ENCODE measurements around the gene TCP10L.
"Not testable (repeated sequence)": the region's sequence is repeated elsewhere in the genome, so short reads cannot be mapped to it uniquely, and the experiment has no call there.

TCP10L gene

GRCh38 chr21:32585042-32585710, at the start of gene TCP10L:
Gene TCP10L (minus strand): TSS chr21:32585523. CDS start chr21:32584304, 1,219 bp downstream.
- DNase-seq (ENCODE audit: low spot score): no peak

- DNase-seq (ENCODE audit: low spot score): peak; percentile 38
Measured at GRCh38 chr21:32626621-32627196, 41.4 kb upstream of the TCP10L start.

GRCh38 chr21:32618218-32618617, 32.9 kb upstream of the TCP10L start:
- not testable (repeated sequence) for DNase-seq (ENCODE audit: low spot score)

DNA sequence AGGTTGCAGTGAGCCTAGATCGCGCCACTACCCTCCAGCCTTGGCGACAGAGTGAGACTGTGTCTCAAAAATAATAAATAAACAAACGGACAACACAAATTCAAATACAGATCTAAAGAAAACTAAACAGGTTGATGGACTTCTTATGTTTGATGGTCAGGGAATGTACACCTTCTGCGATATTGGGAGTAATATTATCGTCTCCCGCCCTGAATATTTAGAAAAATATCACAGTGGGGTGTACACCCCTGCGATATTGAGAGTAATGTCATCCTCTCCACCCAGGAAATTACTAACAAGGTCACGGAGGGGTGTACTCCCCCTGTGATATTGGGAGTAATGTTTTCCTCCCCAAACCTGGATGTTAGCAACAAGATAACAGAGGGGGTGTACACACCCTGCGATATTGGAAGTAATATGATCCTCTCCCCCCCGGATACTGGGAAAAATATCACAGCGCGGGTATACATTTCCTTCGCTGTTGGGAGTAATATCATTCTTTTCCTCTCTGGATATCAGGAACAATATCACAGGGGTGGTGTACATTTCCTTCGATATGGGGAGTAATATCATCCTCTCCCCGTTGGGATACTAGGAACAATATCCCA, 28.2 kb upstream of the TCP10L start:
- DNase-seq (ENCODE audit: low spot score): no peak

DNA sequence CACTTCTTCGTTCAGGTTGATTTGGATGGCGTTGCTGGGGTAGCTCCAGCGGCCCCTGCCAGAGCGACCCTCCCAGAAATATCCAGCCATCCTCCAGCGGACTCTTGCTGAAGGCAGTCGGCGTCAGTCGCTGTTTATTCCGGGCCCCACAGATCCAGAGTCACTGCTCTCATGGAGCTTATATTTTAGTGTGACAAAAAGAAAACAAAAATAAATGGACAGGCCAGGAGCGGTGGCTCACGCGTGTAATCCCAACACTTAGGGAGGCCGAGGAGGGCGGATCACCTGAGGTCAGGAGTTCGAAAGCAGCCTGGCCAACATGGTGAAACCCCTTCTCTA, 27.6 kb upstream of the TCP10L start:
- no peak for DNase-seq (ENCODE audit: low spot score)

GRCh38 chr21:32612075-32612998, 27.0 kb upstream of the TCP10L start, which contains the start of gene CFAP298:
Gene CFAP298 (minus strand): TSS chr21:32612377. CDS start chr21:32612243, 134 bp downstream.
- DNase-seq (ENCODE audit: low spot score): peak; percentile 93

DNA sequence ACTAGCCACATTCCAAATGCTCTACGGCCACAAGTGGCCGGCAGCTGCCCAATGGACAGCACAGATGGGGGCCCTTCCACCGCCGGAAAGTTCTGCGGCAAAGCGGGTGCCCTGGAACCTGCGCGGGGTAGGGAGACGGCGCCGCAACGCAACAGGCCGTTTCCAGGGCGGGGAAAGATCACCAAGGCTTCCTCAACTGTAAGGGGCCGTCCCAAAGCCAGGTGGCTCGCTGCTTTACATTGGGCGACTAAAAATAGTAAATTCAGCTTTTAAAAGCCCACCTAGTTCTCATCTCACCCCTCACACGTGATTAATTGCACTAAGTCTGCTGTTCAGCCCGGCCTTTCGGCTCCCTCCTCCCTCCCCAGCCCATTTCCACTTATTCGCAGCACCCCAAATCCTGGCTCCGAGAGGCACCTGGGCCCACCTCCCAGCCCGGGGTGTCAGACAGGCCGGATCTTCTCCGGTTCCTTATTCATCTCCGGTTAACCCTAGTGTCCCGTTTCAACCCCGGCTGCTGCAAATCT, 26.2 kb upstream of the TCP10L start:
- peak; percentile 53 for DNase-seq (ENCODE audit: low spot score)

DNA sequence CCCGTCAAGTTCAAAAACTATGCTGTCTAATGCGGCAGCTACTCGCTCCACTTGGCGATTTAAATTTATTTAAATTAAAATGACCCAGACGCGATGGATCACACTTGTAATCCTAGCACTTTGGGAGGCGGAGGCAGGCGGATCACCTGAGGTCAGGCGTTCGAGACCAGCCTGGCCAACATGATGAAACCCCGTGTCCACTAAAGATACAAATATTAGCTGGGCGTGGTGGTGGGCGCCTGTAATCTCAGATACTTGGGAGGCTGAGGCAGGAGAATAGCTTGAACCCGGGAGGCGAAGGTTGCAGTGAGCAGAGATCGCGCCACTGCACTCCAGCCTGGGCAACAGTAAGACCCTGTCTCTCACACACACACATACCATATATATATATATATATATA, 25.6 kb upstream of the TCP10L start:
- DNase-seq (ENCODE audit: low spot score): not testable (repeated sequence)

- no peak for DNase-seq (ENCODE audit: low spot score)
Measured at GRCh38 chr21:32608851-32609250, 23.5 kb upstream of the TCP10L start.

- DNase-seq (ENCODE audit: low spot score): no peak
Measured at GRCh38 chr21:32605469-32605868, 20.1 kb upstream of the TCP10L start.

DNA sequence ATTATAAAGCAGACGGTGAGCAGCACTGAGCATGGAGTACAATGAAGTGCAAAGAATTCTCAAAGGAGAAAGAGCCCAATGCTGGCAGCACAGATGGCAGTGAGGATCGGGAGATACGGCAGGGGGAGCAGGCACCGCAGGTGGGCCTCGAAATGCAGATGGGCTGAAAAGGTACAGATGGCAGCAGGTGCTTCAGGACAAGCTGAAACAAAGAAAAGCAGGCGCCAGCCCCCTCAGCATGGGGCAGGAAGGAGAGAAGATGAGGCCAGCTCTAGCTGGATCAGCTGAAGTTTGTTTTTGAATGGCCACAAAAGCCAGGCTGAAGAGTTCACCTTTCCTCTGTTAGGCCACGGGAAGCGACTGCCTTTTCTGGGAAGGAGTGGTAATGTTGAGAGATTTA, 19.1 kb upstream of the TCP10L start:
- no peak for DNase-seq (ENCODE audit: low spot score)

DNA sequence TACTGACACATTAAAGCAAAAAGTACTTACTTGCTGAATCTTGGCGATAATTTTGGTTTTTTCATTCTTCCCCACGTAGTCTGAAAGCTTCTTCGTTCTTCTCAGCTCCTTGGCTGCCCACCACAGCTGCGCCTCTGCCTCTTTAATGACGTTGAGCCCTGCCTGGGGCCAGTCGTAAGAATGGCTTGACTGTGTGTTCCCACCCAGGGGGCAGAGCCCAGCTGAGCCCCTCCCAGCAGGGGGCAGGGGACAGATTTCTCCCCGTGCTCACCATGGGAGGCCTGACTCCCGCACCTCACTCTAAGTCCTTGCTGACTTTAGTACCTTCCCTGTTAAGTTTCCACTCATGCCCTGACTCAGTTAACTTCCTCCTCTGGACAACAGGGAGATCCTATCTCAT, 17.8 kb upstream of the TCP10L start:
- no peak for DNase-seq (ENCODE audit: low spot score)

DNA sequence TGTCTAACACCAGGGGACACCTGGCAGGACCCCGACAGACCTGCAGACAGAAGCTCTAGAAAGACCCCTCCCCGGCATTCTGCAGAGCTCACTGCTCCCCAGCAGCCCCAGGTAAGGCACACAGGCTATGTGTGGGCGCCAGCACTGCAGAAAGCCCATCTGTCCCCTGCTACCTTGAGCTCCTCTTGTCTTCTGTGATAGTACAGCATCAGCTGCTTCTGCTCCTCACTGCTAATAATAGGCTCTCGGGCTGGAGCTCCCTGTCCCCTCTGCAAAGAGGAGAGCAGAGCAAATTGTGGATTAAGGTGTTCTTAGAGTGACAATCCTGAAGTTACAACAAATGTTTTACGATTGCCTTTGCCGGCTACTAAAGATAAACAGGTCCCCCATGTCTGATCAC, 16.8 kb upstream of the TCP10L start:
- DNase-seq (ENCODE audit: low spot score): no peak

DNA sequence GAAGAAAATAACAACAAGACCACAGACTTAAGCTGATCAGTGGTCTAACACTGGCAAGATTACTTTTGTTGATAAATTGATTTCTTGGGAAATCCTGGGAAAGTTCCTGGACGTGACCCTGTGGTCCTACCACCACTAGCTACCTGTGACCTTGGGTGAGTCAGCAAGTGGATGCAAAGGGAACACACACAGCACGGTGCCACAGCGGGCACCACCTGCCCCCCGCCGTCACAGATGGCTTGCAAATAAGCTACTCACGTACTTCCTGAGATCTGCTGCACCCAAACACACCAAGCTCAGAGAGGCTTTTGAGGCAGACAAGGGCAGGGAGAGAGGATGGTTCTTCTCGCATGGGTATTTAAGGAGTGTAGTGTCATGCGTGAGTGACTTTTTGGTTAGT, 14.2 kb upstream of the TCP10L start:
- DNase-seq (ENCODE audit: low spot score): no peak

DNA sequence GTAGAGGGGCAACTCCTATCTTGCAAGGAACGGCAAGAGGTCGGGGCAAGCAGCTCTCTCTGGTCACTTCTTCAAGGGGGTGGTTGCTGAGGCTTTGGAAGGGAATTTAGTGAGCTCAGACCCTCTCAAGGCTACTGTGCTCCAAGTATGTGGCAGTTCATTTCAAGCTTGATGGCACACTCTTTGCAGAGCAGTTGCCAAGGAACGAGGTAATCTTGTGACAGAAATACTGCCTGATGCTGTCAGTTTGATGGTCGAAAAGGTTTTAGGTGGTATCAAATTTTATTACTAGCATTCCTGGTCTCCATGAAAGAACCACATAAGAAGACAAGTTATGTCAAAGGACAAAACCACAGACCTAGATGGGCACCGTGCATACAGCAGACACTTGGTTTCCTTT, 13.8 kb upstream of the TCP10L start:
- no peak for DNase-seq (ENCODE audit: low spot score)

- peak; percentile 48 for DNase-seq (ENCODE audit: low spot score)
Measured at GRCh38 chr21:32597205-32597604, 11.9 kb upstream of the TCP10L start.

DNA sequence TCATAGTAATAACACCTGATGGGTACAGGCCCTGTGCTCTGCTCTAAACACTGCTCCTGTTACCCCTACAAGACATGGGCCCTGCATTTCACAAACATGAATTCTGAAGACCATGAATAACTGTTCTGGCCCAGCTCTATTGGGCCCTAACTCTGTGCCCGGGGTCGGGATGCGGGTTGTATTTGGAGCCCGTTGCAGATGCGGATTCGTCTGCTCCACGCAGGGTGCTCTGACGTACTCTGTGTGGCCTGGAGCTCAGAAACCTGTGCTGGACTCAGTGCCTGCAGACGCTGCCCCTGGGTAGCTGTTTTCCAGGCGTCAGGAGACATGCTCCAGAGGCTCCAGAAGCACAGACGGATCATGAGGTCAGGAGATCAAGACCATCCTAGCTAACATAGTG, 10.1 kb upstream of the TCP10L start:
- DNase-seq (ENCODE audit: low spot score): no peak

- no peak for DNase-seq (ENCODE audit: low spot score)
Measured at GRCh38 chr21:32593690-32594089, 8.4 kb upstream of the TCP10L start.

GRCh38 chr21:32592929-32593502, 7.7 kb upstream of the TCP10L start:
- no peak for DNase-seq (ENCODE audit: low spot score)

DNA sequence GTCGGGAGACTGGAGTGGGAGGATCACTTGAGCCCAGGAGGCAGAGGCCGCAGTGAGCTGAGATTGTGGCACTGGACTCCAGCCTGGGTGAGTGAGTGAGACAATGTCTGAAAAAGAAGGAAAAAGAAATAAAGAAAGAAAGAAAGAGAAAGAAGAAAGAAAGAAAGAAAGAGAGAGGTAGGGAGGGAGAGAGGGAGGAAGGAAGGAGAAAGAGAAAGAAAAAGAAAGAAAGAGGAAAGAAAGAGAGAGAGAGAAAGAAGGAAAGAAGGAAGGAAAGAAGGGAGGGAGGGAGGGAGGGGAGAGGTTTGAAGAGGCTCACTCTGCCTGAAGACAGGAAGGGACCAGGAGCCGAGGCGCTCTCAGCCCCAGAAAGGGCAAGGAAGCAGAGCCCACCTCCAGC, 4.8 kb upstream of the TCP10L start:
- no peak for DNase-seq (ENCODE audit: low spot score)

DNA sequence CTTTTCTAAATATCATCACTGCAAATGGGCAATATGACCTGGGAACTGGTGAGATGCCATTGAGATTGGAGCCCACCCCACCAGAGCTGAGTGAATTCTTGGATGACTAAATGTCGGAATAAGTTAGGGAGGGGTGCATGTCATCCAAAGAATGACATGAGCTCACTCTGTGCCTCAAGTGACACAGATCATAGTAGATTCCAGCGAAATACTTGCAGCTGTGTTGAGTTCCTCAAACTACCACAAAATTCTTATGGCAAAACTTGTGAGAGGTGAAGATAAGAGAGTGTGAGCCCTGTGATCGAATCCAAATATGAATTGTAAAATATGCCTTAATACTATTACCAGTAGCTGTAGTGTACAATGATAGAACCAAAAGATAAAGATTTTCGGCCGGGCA, 2.3 kb upstream of the TCP10L start:
- DNase-seq (ENCODE audit: low spot score): no peak

GRCh38 chr21:32587120-32587519, 1.8 kb upstream of the TCP10L start:
- no peak for DNase-seq (ENCODE audit: low spot score)
